ENCODE data around the gene APLF. TPM values are rescaled to one million over a fixed set of nuclear protein-coding genes. Genes with fewer than 3 reads are reported as not detected.

Gene APLF
- total RNA-seq, 1 experiment from 2014 or later: 5.5 TPM

GRCh38 chr2:68556381-68556780 lies 89.0 kb downstream of the APLF start:
- DNase-seq (ENCODE audit: low spot score): no peak
- no TSS peak for BruUV-seq (replicated peaks)
- no peaks in the 10 kb centered on the region for H3K9me3 ChIP-seq (ENCODE audit: low read depth, low read length, poor library complexity, severe bottlenecking)
- TF ChIP-seq CTCF (conservative IDR thresholded peaks at IDR 0.05; ENCODE audit: low read depth, low read length): no peak
- no peak for TF ChIP-seq EZH2 (IDR thresholded peaks at IDR 0.05; ENCODE audit: borderline replicate concordance, low read depth, low read length, poor library complexity, severe bottlenecking)
- intact Hi-C loops (cut with micrococcal nuclease; ENCODE audit: unreplicated experiment): no loop called here
- H3K27me3 ChIP-seq (replicated peaks; ENCODE audit: insufficient read depth, low read depth, low read length, poor library complexity): no peaks in the 10 kb centered on the region
- peaks cover 11% of the 10 kb centered on the region for H3K4me1 ChIP-seq (ENCODE audit: insufficient read depth, low read length, poor library complexity, severe bottlenecking)
- CTCF ChIA-PET: no interaction called here
- no peaks in the 10 kb centered on the region for H3K36me3 ChIP-seq (ENCODE audit: insufficient read depth, low read length, poor library complexity, severe bottlenecking)
- H3K4me3 ChIP-seq (ENCODE audit: low read depth, low read length, poor library complexity, severe bottlenecking): no peak overlapping the region
- POLR2A ChIA-PET (ENCODE audit: low non-redundant PET): no interaction called here
- no peak overlapping the region for H3K27ac ChIP-seq (ENCODE audit: low read depth, low read length, poor library complexity, severe bottlenecking)

- H3K36me3 ChIP-seq (ENCODE audit: insufficient read depth, low read length, poor library complexity, severe bottlenecking): no peaks in the 10 kb centered on the region
- H3K27ac ChIP-seq (ENCODE audit: low read depth, low read length, poor library complexity, severe bottlenecking): no peak overlapping the region
- H3K27me3 ChIP-seq (replicated peaks; ENCODE audit: insufficient read depth, low read depth, low read length, poor library complexity): no peaks in the 10 kb centered on the region
- POLR2A ChIA-PET (ENCODE audit: low non-redundant PET): no interaction called here
- CTCF ChIA-PET: no interaction called here
- no peak for TF ChIP-seq CTCF (conservative IDR thresholded peaks at IDR 0.05; ENCODE audit: low read depth, low read length)
- no peak for TF ChIP-seq EZH2 (IDR thresholded peaks at IDR 0.05; ENCODE audit: borderline replicate concordance, low read depth, low read length, poor library complexity, severe bottlenecking)
- no peak overlapping the region for H3K4me3 ChIP-seq (ENCODE audit: low read depth, low read length, poor library complexity, severe bottlenecking)
- H3K4me1 ChIP-seq (ENCODE audit: insufficient read depth, low read length, poor library complexity, severe bottlenecking): peaks cover 13% of the 10 kb centered on the region
- no peak for DNase-seq (ENCODE audit: low spot score)
- intact Hi-C loops (cut with micrococcal nuclease; ENCODE audit: unreplicated experiment): no loop called here
- BruUV-seq (replicated peaks): no TSS peak
- no peaks in the 10 kb centered on the region for H3K9me3 ChIP-seq (ENCODE audit: low read depth, low read length, poor library complexity, severe bottlenecking)
These were observed 91.2 kb downstream of the APLF start for GRCh38 chr2:68558576-68558975.

GRCh38 chr2:68559692-68560091 lies 92.3 kb downstream of the APLF start:
- BruUV-seq (replicated peaks): no TSS peak
- TF ChIP-seq CTCF (conservative IDR thresholded peaks at IDR 0.05; ENCODE audit: low read depth, low read length) (no peak), EZH2 (IDR thresholded peaks at IDR 0.05; ENCODE audit: borderline replicate concordance, low read depth, low read length, poor library complexity, severe bottlenecking) (no peak)
- no peaks in the 10 kb centered on the region for H3K36me3 ChIP-seq (ENCODE audit: insufficient read depth, low read length, poor library complexity, severe bottlenecking)
- no peak overlapping the region for H3K4me3 ChIP-seq (ENCODE audit: low read depth, low read length, poor library complexity, severe bottlenecking)
- peaks cover 13% of the 10 kb centered on the region for H3K4me1 ChIP-seq (ENCODE audit: insufficient read depth, low read length, poor library complexity, severe bottlenecking)
- H3K9me3 ChIP-seq (ENCODE audit: low read depth, low read length, poor library complexity, severe bottlenecking): no peaks in the 10 kb centered on the region
- no peak overlapping the region for H3K27ac ChIP-seq (ENCODE audit: low read depth, low read length, poor library complexity, severe bottlenecking)
- POLR2A ChIA-PET (ENCODE audit: low non-redundant PET): no interaction called here
- no peak for DNase-seq (ENCODE audit: low spot score)
- CTCF ChIA-PET: no interaction called here
- intact Hi-C loops (cut with micrococcal nuclease; ENCODE audit: unreplicated experiment): no loop called here
- H3K27me3 ChIP-seq (replicated peaks; ENCODE audit: insufficient read depth, low read depth, low read length, poor library complexity): no peaks in the 10 kb centered on the region
